T-helper 1 cell (primary cell): ENCODE results near the gene BAZ2A.
"Not testable (repeated sequence)": the region's sequence is repeated elsewhere in the genome, so short reads cannot be mapped to it uniquely, and the experiment has no call there.

Experiments used
- DNase-seq, 5 donors: peaks; one replicate each; pipeline ENCODE4 v3.0.0-alpha.2; 2012 to 2020
- total RNA-seq, 4 donors: gene quantifications; one replicate each; lab custom pipeline; 2026; lab: John Stamatoyannopoulos, UW

BAZ2A gene
- 153 to 229 (median 196) reads per million in 4 donors for total RNA-seq

- DNase-seq = peak; percentile 71 to 85 (median 77)
Measured at GRCh38 chr12:56630180-56630632, at the start of gene BAZ2A. Gene BAZ2A, minus strand, starts transcription at chr12:56630326. Its CDS starts 12,796 bp downstream, at chr12:56617530.

DNA sequence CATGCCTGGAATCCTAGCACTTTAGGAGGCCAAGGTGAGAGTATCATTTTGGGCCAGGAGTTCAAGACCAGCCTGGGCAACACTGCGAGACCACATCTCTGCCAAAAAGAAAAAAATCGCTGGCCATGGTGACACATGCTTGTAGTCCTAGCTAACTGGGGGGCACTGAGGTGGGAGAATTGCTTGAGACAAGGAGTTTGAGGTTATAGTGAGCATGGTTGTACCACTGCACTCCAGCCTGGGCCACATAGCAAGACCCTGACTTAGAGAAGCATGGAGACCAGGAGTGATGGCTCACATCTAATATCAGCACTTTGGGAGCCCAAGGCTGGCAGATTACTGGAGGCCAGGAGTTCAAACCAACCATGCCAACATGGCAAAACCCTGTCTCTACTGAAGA, 48.7 kb upstream of the BAZ2A start:
- no peak for DNase-seq

- DNase-seq = peak in 1 of 5 donors; percentile 32
Measured at GRCh38 chr12:56677680-56678079, 47.6 kb upstream of the BAZ2A start.

DNA sequence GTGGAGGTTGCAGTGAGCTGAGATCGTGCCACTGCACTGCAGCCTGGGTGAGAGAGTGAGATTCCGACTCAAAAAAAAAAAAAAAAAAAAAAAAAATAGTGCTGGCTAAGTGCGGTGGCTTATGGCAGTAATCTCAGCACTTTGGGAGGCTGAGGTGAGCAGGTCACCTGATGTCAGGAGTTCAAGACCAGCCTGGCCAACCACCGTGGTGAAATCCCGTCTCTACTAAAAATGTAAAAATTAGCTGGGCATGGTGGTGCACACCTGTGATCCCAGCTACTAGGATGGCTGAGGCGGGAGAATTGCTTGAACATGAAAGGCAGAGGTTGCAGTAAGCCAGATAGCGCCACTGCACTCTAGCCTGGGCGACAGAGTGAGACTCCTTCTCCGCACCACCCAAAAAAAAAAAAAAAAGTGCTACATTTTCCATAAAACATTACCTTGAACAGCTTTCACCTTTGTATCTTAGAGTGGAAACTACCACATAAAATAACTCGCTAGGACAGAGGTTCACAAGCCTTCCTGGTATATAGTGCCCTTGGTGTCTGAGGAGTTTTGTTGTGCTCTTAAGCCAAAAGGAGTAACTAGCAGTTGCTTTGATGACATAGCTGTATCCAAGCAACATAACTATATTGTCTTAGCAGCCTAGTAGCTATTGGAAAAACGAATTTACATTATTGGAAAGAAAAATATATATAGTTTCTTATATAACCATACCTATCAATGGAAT, 46.9 kb upstream of the BAZ2A start:
- no peak for DNase-seq

DNA sequence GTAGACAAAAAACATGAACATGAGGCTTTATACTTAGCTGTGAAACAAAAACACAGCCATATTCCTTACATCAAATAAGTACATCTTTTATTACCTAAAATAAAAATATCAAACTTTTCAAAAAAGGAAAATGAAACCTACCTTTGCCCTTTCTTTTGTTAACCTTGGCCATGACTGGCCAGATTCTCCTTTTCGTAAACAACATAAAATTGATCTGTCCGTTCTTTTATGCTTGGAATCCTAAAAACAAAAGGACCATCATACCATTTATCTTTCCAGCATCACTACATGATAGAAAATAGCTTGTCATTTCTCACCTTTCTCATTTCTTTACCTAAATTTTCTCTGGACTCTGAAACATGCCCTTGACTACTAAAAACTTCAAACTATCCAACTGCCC, 41.5 kb upstream of the BAZ2A start:
- no peak for DNase-seq

GRCh38 chr12:56670836-56671235, 40.7 kb upstream of the BAZ2A start:
- DNase-seq = no peak

GRCh38 chr12:56668197-56668457, 38.0 kb upstream of the BAZ2A start:
- DNase-seq = no peak

- no peak for DNase-seq
Measured at GRCh38 chr12:56661979-56662638, 32.0 kb upstream of the BAZ2A start.

DNA sequence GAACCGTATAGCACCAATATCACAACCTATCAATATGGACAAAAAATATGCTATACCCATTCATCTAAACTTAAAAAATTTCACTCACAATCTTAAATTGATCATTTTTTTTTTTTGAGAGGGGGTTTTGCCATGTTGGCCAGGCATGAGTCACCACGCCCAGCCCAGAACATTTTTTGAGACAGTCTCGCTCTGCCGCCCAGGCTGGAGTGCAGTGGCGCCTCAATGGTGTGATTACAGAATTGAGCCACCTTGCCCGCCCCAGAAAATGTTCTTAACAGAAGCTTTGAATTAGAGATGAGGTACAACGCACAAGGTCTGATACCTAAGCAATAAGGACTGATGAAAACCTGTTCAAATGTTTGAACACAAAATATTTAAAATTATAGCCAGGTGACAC, 31.4 kb upstream of the BAZ2A start:
- DNase-seq = no peak

DNA sequence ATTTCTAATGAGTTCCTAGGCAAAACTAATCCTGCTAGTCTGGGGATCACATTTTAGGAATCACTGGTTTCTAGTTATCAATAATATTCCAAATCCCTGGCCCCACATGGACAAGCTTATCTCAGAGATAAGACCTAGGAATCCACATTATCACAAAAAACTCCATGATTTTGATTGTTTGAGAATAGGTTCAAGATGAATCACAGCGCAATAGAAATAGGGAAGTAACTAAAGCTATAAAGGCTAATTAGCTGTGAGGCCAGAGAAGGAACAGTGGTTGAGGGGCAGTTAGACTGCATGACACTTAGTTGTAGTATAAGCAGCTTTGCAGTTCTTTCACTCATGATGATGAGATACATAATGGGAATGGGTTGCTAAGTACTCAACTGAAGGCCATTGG, 28.8 kb upstream of the BAZ2A start:
- no peak for DNase-seq

- peak in 1 of 5 donors; percentile 40 for DNase-seq
Measured at GRCh38 chr12:56657416-56658379, 27.6 kb upstream of the BAZ2A start.

GRCh38 chr12:56653781-56654180, 23.7 kb upstream of the BAZ2A start:
- DNase-seq = not testable (repeated sequence)

- not testable (repeated sequence) for DNase-seq
Measured at GRCh38 chr12:56648023-56648422, 17.9 kb upstream of the BAZ2A start.

DNA sequence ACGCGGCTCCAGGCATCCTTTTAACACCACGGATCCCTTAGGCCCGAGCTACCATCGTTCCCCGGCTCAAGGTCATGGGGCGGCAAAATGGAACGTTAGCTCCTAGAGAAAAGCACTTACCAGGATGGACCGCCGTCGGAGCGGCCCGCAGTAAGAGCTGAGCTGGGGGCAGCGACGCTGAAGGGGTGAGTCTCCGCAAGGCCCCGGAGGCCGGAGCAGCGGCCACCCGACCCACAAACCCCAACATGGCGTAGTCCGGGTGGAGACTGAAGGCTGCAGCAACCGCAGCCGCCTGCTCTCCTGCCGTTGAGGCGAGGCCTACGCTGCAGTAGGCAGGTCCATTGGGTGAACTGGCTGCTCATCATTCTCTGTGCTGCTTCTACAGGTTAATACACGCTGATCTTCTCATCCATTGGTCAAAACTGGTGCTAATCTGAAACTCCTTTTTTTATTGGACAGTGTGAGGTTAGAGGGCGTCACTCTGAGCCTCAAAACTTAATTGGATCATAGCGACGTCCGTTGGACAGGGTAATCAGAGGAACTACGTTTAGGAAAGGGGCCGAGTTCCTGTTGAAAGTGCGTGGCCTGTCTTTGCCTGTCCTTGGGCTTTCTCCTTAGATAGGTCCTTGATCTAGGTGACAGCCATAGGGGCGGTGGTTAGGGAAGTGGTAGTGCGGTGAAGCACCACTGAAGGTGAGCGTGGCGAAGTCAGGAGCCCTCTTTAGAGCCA, 15.8 kb upstream of the BAZ2A start, which contains the start of gene ATP5F1B:
TSS of gene ATP5F1B (minus strand) at position 268 of the 730 bp plus-strand sequence. CDS start at position 247, 21 bp downstream.
- peak; percentile 83 to 99 (median 87) for DNase-seq

- no peak for DNase-seq
Measured at GRCh38 chr12:56645201-56645716, 15.1 kb upstream of the BAZ2A start.

- DNase-seq = no peak
Measured at GRCh38 chr12:56644654-56645053, 14.5 kb upstream of the BAZ2A start.

DNA sequence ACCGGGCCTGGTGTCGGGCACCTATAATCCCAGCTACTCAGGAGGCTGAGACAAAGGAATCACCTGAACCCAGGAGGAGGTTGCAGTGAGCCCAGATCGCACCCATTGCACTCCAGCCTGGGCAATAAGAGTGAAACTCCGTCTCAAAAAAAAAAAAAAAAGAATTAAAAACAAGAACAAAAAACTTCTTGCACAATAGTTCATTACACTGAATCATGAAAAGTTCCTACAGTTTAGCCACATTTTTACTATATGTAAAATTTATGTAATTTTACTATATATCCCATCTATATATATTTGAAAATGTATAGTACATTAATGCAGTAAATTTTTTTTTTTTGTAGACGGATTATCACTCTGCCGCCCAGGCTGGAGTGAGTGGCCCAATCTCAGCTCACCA, 11.1 kb upstream of the BAZ2A start:
- DNase-seq = no peak

- DNase-seq = no peak
Measured at GRCh38 chr12:56637621-56638020, 7.5 kb upstream of the BAZ2A start.

DNA sequence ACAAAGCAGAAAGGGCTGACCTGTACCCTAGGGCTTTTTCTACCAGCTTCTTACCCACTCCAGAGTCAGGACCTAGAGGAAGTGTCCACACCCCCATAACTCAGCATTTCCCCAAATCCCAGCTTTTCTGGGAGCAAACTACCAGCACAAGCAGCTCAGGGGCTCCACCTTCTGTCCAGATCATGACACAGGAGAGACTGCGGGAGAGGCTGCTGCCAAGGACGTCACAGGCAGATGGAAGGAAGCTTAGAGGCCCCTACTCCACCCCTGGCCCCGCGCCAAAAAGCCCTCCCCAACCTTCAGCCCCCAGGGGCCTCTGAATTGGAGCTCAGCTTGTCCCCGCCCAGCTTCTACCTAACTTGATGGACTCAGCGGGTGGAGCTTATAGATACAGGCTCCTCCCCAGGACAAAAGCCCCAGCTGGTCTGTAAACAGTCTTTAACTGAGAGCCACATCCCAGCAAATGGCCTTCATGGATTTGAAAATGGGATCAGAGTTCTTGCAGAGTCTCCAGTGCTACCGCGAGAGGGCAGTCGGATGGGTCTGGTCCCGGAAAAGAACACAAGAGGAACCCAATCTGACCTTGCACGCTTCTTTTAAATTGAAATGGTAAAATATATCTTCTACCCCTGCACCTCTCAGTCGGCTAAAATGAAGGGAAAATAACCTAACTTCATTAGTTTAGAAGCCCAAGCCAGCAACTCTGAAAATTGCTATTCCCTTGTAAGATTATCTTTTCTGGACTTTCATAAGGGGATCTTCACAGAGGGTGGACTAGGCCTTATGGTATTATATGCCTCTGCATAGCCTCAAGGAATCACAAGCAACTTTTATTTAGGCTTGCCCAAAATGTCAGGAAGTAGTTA, 6.8 kb upstream of the BAZ2A start:
- DNase-seq = peak; percentile 91 to 97 (median 94)

DNA sequence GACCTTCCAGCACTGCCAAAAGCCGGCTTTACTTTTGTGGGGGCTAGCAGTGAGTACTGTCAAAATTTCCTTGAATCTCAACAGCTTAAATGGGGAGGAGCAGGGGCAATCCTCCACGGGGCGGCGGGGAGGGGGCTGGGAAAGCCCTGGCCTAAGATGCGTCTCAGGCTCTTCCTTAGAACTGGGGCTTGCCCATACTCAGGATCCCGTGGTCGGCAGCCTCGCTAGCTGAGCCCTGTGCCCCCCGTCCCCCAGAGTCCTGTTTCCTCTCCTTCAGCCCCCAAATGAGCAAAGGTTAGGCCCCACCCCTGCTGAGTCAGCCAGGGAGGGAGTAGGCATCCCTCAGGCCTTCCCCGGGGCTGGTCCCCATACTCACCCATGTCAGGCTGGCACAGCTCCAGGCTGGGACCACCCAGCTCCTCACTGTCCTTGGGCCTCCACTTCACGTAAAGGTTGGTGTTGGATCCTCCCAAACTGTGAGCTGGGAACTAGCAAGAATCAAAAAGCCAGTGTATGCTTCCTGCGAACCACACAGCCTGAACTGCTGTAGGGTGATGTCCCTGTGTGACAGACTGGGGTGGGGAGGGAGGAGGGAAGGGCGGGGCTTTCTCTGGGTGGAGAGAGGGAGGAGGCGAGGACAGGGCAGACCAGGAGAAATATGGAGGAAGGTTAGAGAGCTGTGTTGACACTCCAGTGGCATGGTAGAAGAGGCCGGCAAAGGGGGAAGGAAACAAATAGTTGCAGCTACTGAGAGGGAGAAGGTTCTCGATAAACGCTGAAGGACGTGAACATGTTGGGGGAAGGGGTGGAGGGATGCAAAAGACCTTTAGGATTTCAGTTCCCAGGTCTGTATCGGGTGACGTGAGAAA, 5.9 kb upstream of the BAZ2A start:
- DNase-seq = peak; percentile 70 to 86 (median 81)
